H9 (cell line): ENCODE data around the gene BBOX1. TPM values are rescaled to one million over a fixed set of nuclear protein-coding genes. Genes with fewer than 3 reads are reported as not detected.

Experiments used
- DNase-seq: peaks from one replicate; pipeline ENCODE4 v3.0.0-alpha.2; 2017
- H2AFZ ChIP-seq: one replicate; pipeline ENCODE4 v1.6.1; 2013; ENCODE audit warnings: mild to moderate bottlenecking, low read length, control low read depth, moderate library complexity
- H2AK5ac ChIP-seq: 2 replicates; pipeline ENCODE4 v1.6.1; 2013; ENCODE audit warnings: low read length, control low read depth, mixed read lengths; ENCODE audit not compliant: insufficient read length
- H2BK120ac ChIP-seq: one replicate; pipeline ENCODE4 v1.6.1; 2013; ENCODE audit warnings: low read depth, mild to moderate bottlenecking, low read length, control low read depth, inconsistent platforms; ENCODE audit not compliant: poor library complexity, severe bottlenecking
- H2BK12ac ChIP-seq: 2 replicates; pipeline ENCODE4 v1.6.1; 2013; ENCODE audit warnings: low read length, control low read depth, mixed read lengths, low read depth; ENCODE audit not compliant: insufficient read length
- H2BK15ac ChIP-seq: 2 replicates; pipeline ENCODE4 v1.6.1; 2013; ENCODE audit warnings: low read depth, low read length, control low read depth
- H2BK20ac ChIP-seq: one replicate; pipeline ENCODE4 v1.6.1; 2013; ENCODE audit warnings: low read depth, mild to moderate bottlenecking, low read length, control low read depth, inconsistent platforms; ENCODE audit not compliant: poor library complexity, severe bottlenecking
- H2BK5ac ChIP-seq: 2 replicates; pipeline ENCODE4 v1.6.1; 2013; ENCODE audit warnings: low read length, control low read depth, mixed read lengths; ENCODE audit not compliant: insufficient read length
- H3K14ac ChIP-seq: 2 replicates; pipeline ENCODE4 v1.6.1; 2013; ENCODE audit warnings: low read length, control low read depth; ENCODE audit not compliant: insufficient read depth
- H3K18ac ChIP-seq: 2 replicates; pipeline ENCODE4 v1.6.1; 2013; ENCODE audit warnings: low read depth, mild to moderate bottlenecking, mixed read lengths, low read length, control low read depth; ENCODE audit not compliant: insufficient read length
- H3K23ac ChIP-seq: 2 replicates; pipeline ENCODE4 v1.6.1; 2013; ENCODE audit warnings: low read length, control low read depth, mixed read lengths, low read depth; ENCODE audit not compliant: insufficient read length
- H3K23me2 ChIP-seq: 2 replicates; pipeline ENCODE4 v1.6.1; 2013; ENCODE audit warnings: low read depth, mild to moderate bottlenecking, mixed read lengths, low read length, control low read depth; ENCODE audit not compliant: insufficient read length, poor library complexity, severe bottlenecking
- H3K27ac ChIP-seq: 2 replicates; pipeline ENCODE4 v1.5.1; 2013; ENCODE audit warnings: low read length, control low read depth, mixed read lengths, low read depth; ENCODE audit not compliant: insufficient read length
- H3K27me3 ChIP-seq: 2 replicates; pipeline ENCODE4 v1.6.1; 2013; ENCODE audit warnings: low read length, control low read depth, inconsistent platforms; ENCODE audit not compliant: insufficient read depth
- H3K4ac ChIP-seq: 2 replicates; pipeline ENCODE4 v1.6.1; 2013; ENCODE audit warnings: low read depth, mild to moderate bottlenecking, control low read depth, inconsistent platforms, low read length, moderate library complexity
- H3K4me1 ChIP-seq: 2 replicates; pipeline ENCODE4 v1.6.1; 2013; ENCODE audit warnings: low read length, control low read depth, inconsistent platforms; ENCODE audit not compliant: insufficient read depth
- H3K4me2 ChIP-seq: 2 replicates; pipeline ENCODE4 v1.6.1; 2013; ENCODE audit warnings: low read length, control low read depth, mixed read lengths; ENCODE audit not compliant: insufficient read length, insufficient read depth
- H3K56ac ChIP-seq: 2 replicates; pipeline ENCODE4 v1.6.1; 2013; ENCODE audit warnings: low read depth, mild to moderate bottlenecking, mixed read lengths, low read length, control low read depth; ENCODE audit not compliant: insufficient read length
- H3K79me1 ChIP-seq: 2 replicates; pipeline ENCODE4 v1.6.1; 2013; ENCODE audit warnings: low read depth, mild to moderate bottlenecking, moderate library complexity, low read length, control low read depth, inconsistent platforms; ENCODE audit not compliant: insufficient read depth, poor library complexity, severe bottlenecking
- H3K79me2 ChIP-seq: 2 replicates; pipeline ENCODE4 v1.6.1; 2013; ENCODE audit warnings: low read length, control low read depth, inconsistent platforms; ENCODE audit not compliant: insufficient read depth
- H3K9ac ChIP-seq: 2 replicates; pipeline ENCODE4 v1.6.1; 2013; ENCODE audit warnings: low read length, control low read depth, mixed read lengths; ENCODE audit not compliant: insufficient read length; ENCODE audit errors: extremely low read depth
- H3K9me3 ChIP-seq: one replicate; pipeline ENCODE4 v1.6.1; 2013; ENCODE audit warnings: low read depth, low read length, inconsistent platforms; ENCODE audit not compliant: control insufficient read depth
- H3T11ph ChIP-seq: one replicate; pipeline ENCODE4 v1.6.1; 2013; ENCODE audit warnings: mild to moderate bottlenecking, low read length, control low read depth, inconsistent platforms
- H4K20me1 ChIP-seq: one replicate; pipeline ENCODE4 v1.6.1; 2013; ENCODE audit not compliant: control insufficient read depth, insufficient read length, insufficient read depth
- H4K5ac ChIP-seq: 2 replicates; pipeline ENCODE4 v1.6.1; 2013; ENCODE audit warnings: low read depth, mild to moderate bottlenecking, mixed read lengths, low read length, control low read depth; ENCODE audit not compliant: insufficient read length
- H4K8ac ChIP-seq: replicated peaks from 2 replicates; pipeline ENCODE4 v1.6.1; 2013; ENCODE audit warnings: low read length, control low read depth, mixed read lengths, low read depth; ENCODE audit not compliant: insufficient read length
- H4K91ac ChIP-seq: 2 replicates; pipeline ENCODE4 v1.6.1; 2013; ENCODE audit warnings: low read depth, mild to moderate bottlenecking, moderate library complexity, mixed read lengths, low read length, control low read depth; ENCODE audit not compliant: insufficient read length
- H3K27ac Mint-ChIP-seq, 3 experiments: 2 replicates in 2 of 3; 3 replicates in 1 of 3; pipeline ENCODE4 v1.8.0; 2020 to 2021; ENCODE audit warnings: mixed read lengths in 3 of 3, mild to moderate bottlenecking in 1 of 3, moderate library complexity in 1 of 3
- H3K27me3 Mint-ChIP-seq: 2 replicates; pipeline ENCODE4 v1.8.0; 2021; ENCODE audit warnings: low read depth, mild to moderate bottlenecking, moderate library complexity, mixed read lengths
- H3K36me3 Mint-ChIP-seq, 3 experiments: 2 replicates in 2 of 3; 3 replicates in 1 of 3; pipeline ENCODE4 v1.8.0; 2020 to 2021; ENCODE audit warnings: low read depth in 3 of 3, mixed read lengths in 3 of 3; ENCODE audit not compliant: insufficient read depth in 1 of 3
- H3K4me1 Mint-ChIP-seq, 2 experiments: 2 replicates each; pipeline ENCODE4 v1.8.0; 2020; ENCODE audit warnings: mixed read lengths in 2 of 2
- H3K4me3 Mint-ChIP-seq, 2 experiments: 2 replicates in 1 of 2; 3 replicates in 1 of 2; pipeline ENCODE4 v1.8.0; 2020 to 2021; ENCODE audit warnings: mild to moderate bottlenecking in 2 of 2, mixed read lengths in 2 of 2, moderate library complexity in 1 of 2
- H3K9me3 Mint-ChIP-seq, 2 experiments: 2 replicates in 1 of 2; 3 replicates in 1 of 2; pipeline ENCODE4 v1.8.0; 2020; ENCODE audit warnings: mild to moderate bottlenecking in 2 of 2, mixed read lengths in 2 of 2, moderate library complexity in 1 of 2
- CTCF ChIP-seq: fragments of 200-600 bp; sonication (generic); conservative IDR thresholded peaks from 3 replicates; pipeline ENCODE4 v1.8.0; 2021; ENCODE audit warnings: antibody characterized with exemption, mild to moderate bottlenecking
- WGBS: extraction: QIAGEN DNeasy Blood & Tissue Kit; methylation state at CpG from one replicate; pipeline ENCODE4 v1.1.7; 2013; ENCODE audit warnings: missing lambda C conversion rate, low lambda C conversion rate, mixed read lengths; ENCODE audit not compliant: insufficient read length; ENCODE audit errors: extremely low coverage; 5-methylcytosine and 5-hydroxymethylcytosine counted together
- total RNA-seq: library from RNA; stranded (reverse); gene quantifications from 2 replicates; pipeline ENCODE4 v1.2.1, GENCODE V29; 2021

Gene BBOX1
- total RNA-seq, 1 experiment from 2014 or later, result not detected

- DNase-seq, result no peak
Measured at GRCh38 chr11:27028561-27028965, 12.1 kb upstream of the BBOX1 start.

More at GRCh38 chr11:27028561-27028965, 12.1 kb upstream of the BBOX1 start:
- Histone ChIP-seq H2BK15ac (no peak overlapping the region), H4K20me1 (no peaks in the 10 kb centered on the region), H3K18ac (no peak overlapping the region), H3K27ac (no peak overlapping the region), H2AFZ (no peak overlapping the region), H3K9me3 (no peaks in the 10 kb centered on the region), H3K4me2 (no peak overlapping the region), H3K4ac (no peak overlapping the region), H3K23ac (no peak overlapping the region), H3K79me2 (no peaks in the 10 kb centered on the region), H2AK5ac (no peak overlapping the region), H3K23me2 (no peaks in the 10 kb centered on the region), H3K27me3 (no peaks in the 10 kb centered on the region), H2BK5ac (no peak overlapping the region), H2BK120ac (no peak overlapping the region), H3K14ac (no peak overlapping the region), H4K5ac (no peak overlapping the region), H4K8ac (no peak overlapping the region), H3K9ac (no peak overlapping the region), H3T11ph (no peak overlapping the region), H2BK12ac (no peak overlapping the region), H3K4me1 (no peaks in the 10 kb centered on the region; the same call in 1 of the 2 replicates), H4K91ac (no peak overlapping the region), H3K56ac (no peak overlapping the region), H3K79me1 (no peaks in the 10 kb centered on the region), H2BK20ac (no peak overlapping the region)
- TF ChIP-seq CTCF, result no peak
- H3K36me3 Mint-ChIP-seq, result no peaks in the 10 kb centered on the region
- no peak overlapping the region for H3K27ac Mint-ChIP-seq
- peaks cover 7 to 9% of the 10 kb centered on the region in 2 experiments for H3K4me1 Mint-ChIP-seq
- no peaks in the 10 kb centered on the region for H3K9me3 Mint-ChIP-seq
- H3K27me3 Mint-ChIP-seq, result no peaks in the 10 kb centered on the region
- no peak overlapping the region for H3K4me3 Mint-ChIP-seq
- no CpG with 5 or more reads among the region's 1 CpG for WGBS
